PC-3 (cell line): Measurements from ENCODE around the gene HNRNPA3.

ENCODE experiments used
- EZH2 ChIP-seq: fragments of 300-600 bp; sonication (generic); IDR thresholded peaks from one replicate; pipeline ENCODE4 v1.6.1; 2017; ENCODE audit warnings: antibody characterized with exemption, mild to moderate bottlenecking, low read length; ENCODE audit not compliant: unreplicated experiment
- TF ChIP-seq, protein P1 (sequence below): fragments of 300-600 bp; sonication (generic); conservative IDR thresholded peaks from 2 replicates; pipeline ENCODE4 v1.5.1; 2017; ENCODE audit warnings: antibody characterized with exemption, low read depth, mild to moderate bottlenecking, low read length

DNA sequence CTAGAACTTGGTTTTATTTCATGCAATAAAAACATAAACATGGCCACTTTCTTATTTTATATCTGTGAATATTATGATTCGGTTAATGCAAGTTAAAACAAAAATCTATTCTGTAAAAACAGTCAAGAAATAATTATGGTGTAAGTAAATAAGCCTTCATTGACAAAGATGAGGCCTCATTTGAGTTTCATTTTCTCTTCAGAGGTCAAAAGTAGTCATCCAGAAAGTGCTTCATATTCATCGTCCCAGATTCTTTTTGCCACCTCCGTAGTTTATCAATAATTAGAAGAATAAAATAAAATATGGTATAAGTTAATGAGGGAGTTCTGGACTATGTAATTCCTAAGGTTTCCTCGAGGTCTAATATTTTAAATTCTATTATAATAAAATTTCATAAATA is 19.4 kb upstream of the HNRNPA3 start:
- TF ChIP-seq, protein P1, sequence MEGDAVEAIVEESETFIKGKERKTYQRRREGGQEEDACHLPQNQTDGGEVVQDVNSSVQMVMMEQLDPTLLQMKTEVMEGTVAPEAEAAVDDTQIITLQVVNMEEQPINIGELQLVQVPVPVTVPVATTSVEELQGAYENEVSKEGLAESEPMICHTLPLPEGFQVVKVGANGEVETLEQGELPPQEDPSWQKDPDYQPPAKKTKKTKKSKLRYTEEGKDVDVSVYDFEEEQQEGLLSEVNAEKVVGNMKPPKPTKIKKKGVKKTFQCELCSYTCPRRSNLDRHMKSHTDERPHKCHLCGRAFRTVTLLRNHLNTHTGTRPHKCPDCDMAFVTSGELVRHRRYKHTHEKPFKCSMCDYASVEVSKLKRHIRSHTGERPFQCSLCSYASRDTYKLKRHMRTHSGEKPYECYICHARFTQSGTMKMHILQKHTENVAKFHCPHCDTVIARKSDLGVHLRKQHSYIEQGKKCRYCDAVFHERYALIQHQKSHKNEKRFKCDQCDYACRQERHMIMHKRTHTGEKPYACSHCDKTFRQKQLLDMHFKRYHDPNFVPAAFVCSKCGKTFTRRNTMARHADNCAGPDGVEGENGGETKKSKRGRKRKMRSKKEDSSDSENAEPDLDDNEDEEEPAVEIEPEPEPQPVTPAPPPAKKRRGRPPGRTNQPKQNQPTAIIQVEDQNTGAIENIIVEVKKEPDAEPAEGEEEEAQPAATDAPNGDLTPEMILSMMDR = no peak
- TF ChIP-seq EZH2 = no peak
